MM.1S (cell line): ENCODE results near the gene PCGF6.
A peak's percentile ranks its signal among the peaks of the same experiment; 100 is the strongest.

Experiments
- DNase-seq: peaks from one replicate; pipeline ENCODE4 v3.0.0-alpha.2; 2015
- H2AFZ ChIP-seq: fragments of 300-600 bp; sonication (generic); 2 replicates; pipeline ENCODE4 v1.6.0; 2016; ENCODE audit warnings: antibody characterized with exemption, low read length
- H3F3A ChIP-seq: fragments of 300-600 bp; sonication (generic); 2 replicates; pipeline ENCODE4 v1.6.1; 2016; ENCODE audit warnings: mild to moderate bottlenecking, antibody characterized with exemption, low read length, moderate library complexity, mixed read lengths; ENCODE audit not compliant: insufficient read depth
- H3K27ac ChIP-seq: fragments of 300-600 bp; sonication (generic); 2 replicates; pipeline ENCODE4 v1.5.1; 2016; ENCODE audit warnings: mild to moderate bottlenecking, low read length
- H3K27me3 ChIP-seq: fragments of 300-600 bp; sonication (generic); replicated peaks from 2 replicates; pipeline ENCODE4 v1.6.0; 2016; ENCODE audit warnings: low read length; ENCODE audit not compliant: insufficient read depth
- H3K36me3 ChIP-seq: fragments of 300-600 bp; sonication (generic); replicated peaks from 2 replicates; pipeline ENCODE4 v1.6.1; 2016; ENCODE audit warnings: mild to moderate bottlenecking, low read length, mixed read lengths; ENCODE audit not compliant: insufficient read depth
- H3K4me1 ChIP-seq: fragments of 300-600 bp; sonication (generic); 2 replicates; pipeline ENCODE4 v1.6.1; 2016; ENCODE audit warnings: low read length, mixed read lengths
- H3K4me2 ChIP-seq: fragments of 300-600 bp; sonication (generic); 2 replicates; pipeline ENCODE4 v1.6.0; 2016; ENCODE audit warnings: low read depth, low read length
- H3K4me3 ChIP-seq: fragments of 300-600 bp; sonication (generic); 2 replicates; pipeline ENCODE4 v1.5.1; 2016; ENCODE audit warnings: low read length, mixed read lengths
- H3K79me2 ChIP-seq: fragments of 300-600 bp; sonication (generic); 2 replicates; pipeline ENCODE4 v1.6.1; 2016; ENCODE audit warnings: mixed run types, low read length, mixed read lengths
- H3K9ac ChIP-seq: fragments of 300-600 bp; sonication (generic); 2 replicates; pipeline ENCODE4 v1.6.1; 2016; ENCODE audit warnings: low read length, mixed read lengths
- H3K9me2 ChIP-seq: fragments of 300-600 bp; sonication (generic); replicated peaks from 2 replicates; pipeline ENCODE4 v1.6.1; 2016; ENCODE audit warnings: mild to moderate bottlenecking, low read length, mixed read lengths; ENCODE audit not compliant: insufficient read depth
- H3K9me3 ChIP-seq: fragments of 300-600 bp; sonication (generic); replicated peaks from 2 replicates; pipeline ENCODE4 v1.6.1; 2016; ENCODE audit warnings: mild to moderate bottlenecking, low read length, mixed read lengths; ENCODE audit not compliant: insufficient read depth
- H4K20me1 ChIP-seq: fragments of 300-600 bp; sonication (generic); 2 replicates; pipeline ENCODE4 v1.6.1; 2016; ENCODE audit warnings: mild to moderate bottlenecking, low read length, moderate library complexity, mixed read lengths; ENCODE audit not compliant: insufficient read depth
- CTCF ChIP-seq: fragments of 300-600 bp; sonication (generic); IDR thresholded peaks from 2 replicates; pipeline ENCODE4 v1.5.1; 2016; ENCODE audit warnings: antibody characterized with exemption, low read length, mixed read lengths
- EZH2 ChIP-seq: fragments of 300-600 bp; sonication (generic); optimal IDR thresholded peaks from 2 replicates; pipeline ENCODE3; 2017; ENCODE audit warnings: low read depth, mild to moderate bottlenecking, antibody characterized with exemption, low read length, mixed read lengths
- EZH2phosphoT487 ChIP-seq: fragments of 300-600 bp; sonication (generic); IDR thresholded peaks from 2 replicates; pipeline ENCODE4 v1.6.1; 2018; ENCODE audit warnings: antibody characterized with exemption, low read length

Gene PCGF6

GRCh38 chr10:103278862-103279298 lies 72.1 kb downstream of the PCGF6 start:
- Histone ChIP-seq H3K4me1 (no peaks in the 10 kb centered on the region), H4K20me1 (no peaks in the 10 kb centered on the region), H3K4me3 (no peak overlapping the region), H3K4me2 (no peak overlapping the region), H3K79me2 (no peaks in the 10 kb centered on the region), H3K9me3 (no peaks in the 10 kb centered on the region), H2AFZ (no peak overlapping the region), H3K36me3 (no peaks in the 10 kb centered on the region), H3K27me3 (no peaks in the 10 kb centered on the region; the same call in 1 of the 2 replicates), H3K9ac (no peak overlapping the region), H3F3A (no peaks in the 10 kb centered on the region), H3K27ac (no peak overlapping the region), H3K9me2 (no peaks in the 10 kb centered on the region)
- DNase-seq = peak; percentile 16
- no peak for TF ChIP-seq CTCF
- no peak for TF ChIP-seq EZH2phosphoT487
- TF ChIP-seq EZH2 = no peak

- Histone ChIP-seq H3K4me2 (no peak overlapping the region), H3K9ac (no peak overlapping the region), H3F3A (no peaks in the 10 kb centered on the region), H2AFZ (no peak overlapping the region), H3K27me3 (no peaks in the 10 kb centered on the region; the same call in 1 of the 2 replicates), H3K9me2 (no peaks in the 10 kb centered on the region), H3K9me3 (no peaks in the 10 kb centered on the region), H3K4me1 (no peaks in the 10 kb centered on the region), H3K27ac (no peak overlapping the region), H4K20me1 (no peaks in the 10 kb centered on the region), H3K4me3 (no peak overlapping the region), H3K36me3 (no peaks in the 10 kb centered on the region), H3K79me2 (no peaks in the 10 kb centered on the region)
- no peak for DNase-seq
- TF ChIP-seq CTCF (no peak), EZH2 (no peak), EZH2phosphoT487 (no peak)
Observed at GRCh38 chr10:103278537-103278823, 72.5 kb downstream of the PCGF6 start.

- Histone ChIP-seq H3K27ac (no peak overlapping the region), H3K4me1 (no peaks in the 10 kb centered on the region), H3K36me3 (no peaks in the 10 kb centered on the region), H3K4me3 (no peak overlapping the region), H3K9me3 (no peaks in the 10 kb centered on the region), H3F3A (no peaks in the 10 kb centered on the region), H3K27me3 (no peaks in the 10 kb centered on the region; the same call in 1 of the 2 replicates), H3K79me2 (no peaks in the 10 kb centered on the region), H3K4me2 (peak overlapping the region; percentile 68; the same call in 1 of the 2 replicates), H3K9me2 (no peaks in the 10 kb centered on the region), H2AFZ (no peak overlapping the region), H4K20me1 (no peaks in the 10 kb centered on the region), H3K9ac (no peak overlapping the region)
- no peak for TF ChIP-seq EZH2
- no peak for DNase-seq
Observed at GRCh38 chr10:103277713-103278536, 73.0 kb downstream of the PCGF6 start.
